H1 (cell line): ENCODE measurements around the gene PRKACA. TPM values are rescaled to one million over a fixed set of nuclear protein-coding genes. Genes with fewer than 3 reads are reported as not detected.

Experiments used
- ATF2 ChIP-seq: IDR thresholded peaks from 2 replicates; pipeline ENCODE4 v1.6.1; 2012; ENCODE audit warnings: low read length, inconsistent platforms
- CHD1 ChIP-seq: IDR thresholded peaks from 2 replicates; pipeline ENCODE4 v1.6.1; 2012; ENCODE audit warnings: low read depth, low read length, improper control_type of control experiment
- CHD7 ChIP-seq: fragments of 300-600 bp; sonication (generic); IDR thresholded peaks from 2 replicates; pipeline ENCODE4 v1.7.1; 2012; ENCODE audit warnings: low read length, moderate library complexity, mild to moderate bottlenecking, inconsistent platforms; ENCODE audit not compliant: insufficient replicate concordance
- KDM1A ChIP-seq: fragments of 200-600, 300-600 bp; sonication (generic); IDR thresholded peaks from 2 replicates; pipeline ENCODE4 v1.7.1; 2016; ENCODE audit warnings: mild to moderate bottlenecking, low read length, borderline replicate concordance
- MAX ChIP-seq: IDR thresholded peaks from 2 replicates; pipeline ENCODE4 v1.6.1; 2012; ENCODE audit warnings: inconsistent platforms
- RFX5 ChIP-seq: IDR thresholded peaks from 2 replicates; pipeline ENCODE4 v1.6.1; 2011; ENCODE audit warnings: low read depth, low read length, improper control_type of control experiment, borderline replicate concordance
- RNF2 ChIP-seq: fragments of 200-900, 300-1000 bp; sonication (generic); IDR thresholded peaks from 2 replicates; pipeline ENCODE4 v1.7.1; 2016; ENCODE audit warnings: borderline replicate concordance, low read depth, mild to moderate bottlenecking, antibody characterized with exemption, low read length; ENCODE audit not compliant: poor library complexity, severe bottlenecking; ENCODE audit errors: missing control alignments
- SIRT6 ChIP-seq: IDR thresholded peaks from one replicate; pipeline ENCODE4 v1.7.1; 2012; ENCODE audit warnings: low read length, inconsistent platforms
- TAF1 ChIP-seq: IDR thresholded peaks from 2 replicates; pipeline ENCODE4 v1.6.1; 2011; ENCODE audit warnings: mild to moderate bottlenecking, low read depth, low read length
- TEAD4 ChIP-seq: IDR thresholded peaks from 2 replicates; pipeline ENCODE4 v1.6.1; 2012; ENCODE audit warnings: low read depth, low read length, inconsistent platforms, mixed read lengths
- polyA plus RNA-seq, 7 experiments: library from polyadenylated mRNA; depleted of rRNA in 3 of 7; stranded (reverse) in 5 of 7; unstranded in 2 of 7; fragments of >200 nt in 5 of 7; fragments of 200-250 nt in 2 of 7; gene quantifications; 1 replicate in 5 of 7; 2 replicates in 1 of 7; 4 replicates in 1 of 7; pipeline versions ENCODE4 v1.2.1 to v1.2.3, GENCODE V29; 2011 to 2013; ENCODE audit warnings: missing spikeins in 2 of 7, mixed read lengths in 2 of 7
- total RNA-seq: library from RNA; stranded (reverse); fragmentation: NEBNext Ultra II Directional; extraction: Animal tissue kit (Norgen Biotek cat#: 25700); gene quantifications from 2 replicates; pipeline ENCODE4 v1.2.1, GENCODE V29; 2021

PRKACA gene
- total and polyA plus RNA-seq, 2 of the 8 experiments (the other 6 are each of a cell fraction or from before 2014, with no cell fraction given) = 14.2 to 48.2 TPM

- TF ChIP-seq CHD7 (no peak), MAX (no peak), RFX5 (no peak), TAF1 (no peak), ATF2 (no peak), SIRT6 (no peak), KDM1A (no peak), RNF2 (no peak), TEAD4 (no peak), CHD1 (no peak)
Observed at GRCh38 chr19:14053500-14053899, 64.1 kb downstream of the PRKACA start (continued).
